OCI-M2 (cell line): ENCODE data around the gene PPT2.
"Not testable (repeated sequence)": the region's sequence is repeated elsewhere in the genome, so short reads cannot be mapped to it uniquely, and the experiment has no call there.

ENCODE experiments used
- DNase-seq: peaks from one replicate; lab custom pipeline; 2025; ENCODE audit not compliant: unreplicated experiment; lab: John Stamatoyannopoulos, UW

Gene PPT2

GRCh38 chr6:32188381-32189068 lies 34.6 kb downstream of the PPT2 start:
- DNase-seq, result no peak

- no peak for DNase-seq
Observed at GRCh38 chr6:32189069-32189741, 35.3 kb downstream of the PPT2 start.

GRCh38 chr6:32189742-32190053 lies 35.8 kb downstream of the PPT2 start:
- no peak for DNase-seq

- DNase-seq, result peak; percentile 84
Observed at GRCh38 chr6:32190054-32190851, 36.3 kb downstream of the PPT2 start, which contains the start of gene PBX2. Gene PBX2, minus strand, starts transcription at chr6:32190202. Its CDS starts 287 bp downstream, at chr6:32189915.

GRCh38 chr6:32190911-32191677 lies 37.2 kb downstream of the PPT2 start:
- DNase-seq, result no peak

GRCh38 chr6:32191696-32192607 lies 38.0 kb downstream of the PPT2 start:
- no peak for DNase-seq

GRCh38 chr6:32192608-32193039 lies 38.7 kb downstream of the PPT2 start, which contains the start of gene GPSM3:
Gene GPSM3, minus strand, starts transcription at chr6:32192643. Its CDS starts 130 bp downstream, at chr6:32192513.
- DNase-seq, result peak; percentile 91

- not testable (repeated sequence) for DNase-seq
Observed at GRCh38 chr6:32193096-32193495, 39.2 kb downstream of the PPT2 start.

GRCh38 chr6:32194388-32194787 lies 40.4 kb downstream of the PPT2 start:
- no peak for DNase-seq

- DNase-seq, result no peak
Observed at GRCh38 chr6:32194825-32195651, 41.1 kb downstream of the PPT2 start.

GRCh38 chr6:32195652-32195901 lies 41.6 kb downstream of the PPT2 start:
- peak; percentile 96 for DNase-seq

- no peak for DNase-seq
Observed at GRCh38 chr6:32195902-32196681, 42.2 kb downstream of the PPT2 start.

- DNase-seq, result no peak
Observed at GRCh38 chr6:32196682-32197616, 43.0 kb downstream of the PPT2 start.

- no peak for DNase-seq
Observed at GRCh38 chr6:32198345-32198696, 44.4 kb downstream of the PPT2 start.

- DNase-seq, result no peak
Observed at GRCh38 chr6:32198866-32199265, 44.9 kb downstream of the PPT2 start.

GRCh38 chr6:32200711-32201475 lies 47.0 kb downstream of the PPT2 start:
- no peak for DNase-seq

- no peak for DNase-seq
Observed at GRCh38 chr6:32202186-32202585, 48.2 kb downstream of the PPT2 start.
